GM18907 (cell line): ENCODE measurements around the gene BRS3.
A peak's percentile ranks its signal among the peaks of the same experiment; 100 is the strongest.

Source experiments
- ATAC-seq: cut with Tn5 transposase; IDR thresholded peaks from one replicate; pipeline ENCODE4 v1.9.1; 2021; ENCODE audit warnings: mild to moderate bottlenecking, moderate library complexity; ENCODE audit not compliant: unreplicated experiment

Gene BRS3

DNA sequence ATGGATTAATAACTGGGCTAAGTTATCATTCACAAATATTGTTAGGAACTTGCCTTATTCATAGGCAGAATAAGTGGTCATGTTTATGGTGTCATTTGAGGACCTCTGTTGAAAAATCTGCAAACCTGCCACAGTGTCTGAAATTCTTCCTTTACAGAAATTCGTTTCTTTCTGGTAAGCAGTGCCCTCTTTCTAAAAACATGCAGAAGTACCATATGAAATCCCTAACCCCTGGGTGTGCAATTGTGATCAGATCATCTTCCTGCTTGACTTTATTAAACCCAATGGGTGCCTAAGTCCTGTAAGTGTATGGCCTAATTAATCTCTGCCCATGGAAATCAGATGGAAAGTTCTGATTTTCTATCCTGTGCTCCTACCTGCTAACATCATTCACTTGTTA is 5.3 kb downstream of the BRS3 start:
- no peak for ATAC-seq

GRCh38 chrX:136495043-136495442 is 7.3 kb downstream of the BRS3 start:
- ATAC-seq = no peak

- ATAC-seq = no peak
These were observed 8.5 kb downstream of the BRS3 start for GRCh38 chrX:136496186-136496763.

- ATAC-seq = peak; percentile 84
These were observed 9.2 kb downstream of the BRS3 start for GRCh38 chrX:136496764-136497555.

DNA sequence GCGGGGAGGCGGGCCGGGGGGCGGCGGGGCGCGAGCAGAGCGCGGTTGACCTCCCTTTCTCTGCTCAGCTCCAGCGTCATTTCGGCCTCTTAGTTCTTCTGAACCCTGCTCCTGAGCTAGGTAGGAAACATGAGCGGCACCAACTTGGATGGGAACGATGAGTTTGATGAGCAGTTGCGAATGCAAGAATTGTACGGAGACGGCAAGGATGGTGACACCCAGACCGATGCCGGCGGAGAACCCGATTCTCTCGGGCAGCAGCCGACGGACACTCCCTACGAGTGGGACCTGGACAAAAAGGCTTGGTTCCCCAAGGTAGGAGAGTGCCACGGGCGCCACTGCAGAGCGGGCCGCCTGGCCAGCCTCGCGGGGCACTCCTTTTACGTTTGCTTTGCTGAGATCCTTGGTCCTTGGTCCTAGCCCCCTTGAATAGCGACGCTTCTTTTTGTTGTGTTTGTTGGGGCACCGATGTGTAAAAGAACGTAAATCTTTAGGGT is 9.9 kb downstream of the BRS3 start, which contains the start of gene HTATSF1:
Gene HTATSF1 (plus strand): TSS at position 37 of the 497 bp plus-strand sequence. CDS start 93 bp downstream, at position 130.
- peak; percentile 27 for ATAC-seq

DNA sequence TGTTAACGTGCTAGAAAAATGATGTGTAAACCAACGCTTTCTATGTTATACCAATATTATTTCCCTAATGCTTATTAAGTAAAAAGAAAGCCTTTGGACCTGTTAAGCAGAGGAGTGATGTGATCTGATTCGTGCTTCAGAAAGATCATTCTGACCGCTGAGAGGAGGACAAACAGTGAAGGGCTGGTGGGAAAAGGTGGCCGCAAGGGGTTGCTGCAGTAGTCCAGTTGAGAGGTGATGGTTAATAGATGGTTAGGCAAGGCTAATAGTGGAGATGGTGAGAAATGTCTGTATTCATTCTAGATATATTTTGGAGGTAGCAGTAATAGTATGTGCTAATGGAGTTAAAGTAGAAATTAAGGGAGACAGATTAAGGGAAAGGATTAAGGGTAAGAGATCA is 31.3 kb downstream of the BRS3 start:
- no peak for ATAC-seq

- no peak for ATAC-seq
These were observed 36.0 kb downstream of the BRS3 start for GRCh38 chrX:136523770-136524169.

DNA sequence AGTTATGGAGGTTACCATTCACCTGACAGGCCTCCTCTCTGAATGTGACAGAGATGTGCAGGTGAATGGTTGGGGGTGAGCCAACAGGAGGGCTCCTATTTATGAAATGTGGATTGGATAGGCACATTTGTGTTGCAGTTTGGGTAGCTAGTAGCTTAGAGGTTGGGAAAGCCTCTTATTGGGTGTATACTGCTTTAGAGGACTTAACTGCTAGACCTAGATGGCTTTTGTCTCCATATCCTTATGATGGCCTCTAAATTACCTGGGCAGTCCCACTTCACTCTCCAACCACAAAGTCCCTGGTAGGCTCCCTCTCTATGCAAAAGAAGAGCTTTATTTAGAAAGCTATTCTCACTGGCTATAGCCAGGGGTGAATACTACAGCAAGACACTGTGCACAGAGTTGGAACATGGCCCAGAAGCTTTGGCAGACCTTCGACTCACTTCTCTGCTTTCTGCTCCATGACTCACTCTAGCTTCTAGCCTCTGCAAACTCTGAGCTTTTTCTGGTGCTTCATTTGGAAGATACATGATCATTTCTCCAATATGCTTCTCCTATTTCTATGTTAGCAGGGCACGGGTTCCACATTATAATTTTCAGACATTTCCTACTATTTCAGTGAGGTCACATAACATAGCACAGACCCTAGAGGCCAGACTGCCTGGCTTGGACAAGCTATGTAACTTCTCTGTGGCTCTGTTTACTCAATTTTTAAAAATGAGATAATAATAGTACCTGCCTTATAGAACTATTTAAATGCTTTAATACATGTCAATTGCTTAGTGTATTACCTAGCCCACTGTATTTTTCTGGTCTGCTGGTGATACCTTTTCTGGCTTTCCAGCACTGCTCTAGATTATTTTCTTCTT is 38.2 kb downstream of the BRS3 start:
- no peak for ATAC-seq

DNA sequence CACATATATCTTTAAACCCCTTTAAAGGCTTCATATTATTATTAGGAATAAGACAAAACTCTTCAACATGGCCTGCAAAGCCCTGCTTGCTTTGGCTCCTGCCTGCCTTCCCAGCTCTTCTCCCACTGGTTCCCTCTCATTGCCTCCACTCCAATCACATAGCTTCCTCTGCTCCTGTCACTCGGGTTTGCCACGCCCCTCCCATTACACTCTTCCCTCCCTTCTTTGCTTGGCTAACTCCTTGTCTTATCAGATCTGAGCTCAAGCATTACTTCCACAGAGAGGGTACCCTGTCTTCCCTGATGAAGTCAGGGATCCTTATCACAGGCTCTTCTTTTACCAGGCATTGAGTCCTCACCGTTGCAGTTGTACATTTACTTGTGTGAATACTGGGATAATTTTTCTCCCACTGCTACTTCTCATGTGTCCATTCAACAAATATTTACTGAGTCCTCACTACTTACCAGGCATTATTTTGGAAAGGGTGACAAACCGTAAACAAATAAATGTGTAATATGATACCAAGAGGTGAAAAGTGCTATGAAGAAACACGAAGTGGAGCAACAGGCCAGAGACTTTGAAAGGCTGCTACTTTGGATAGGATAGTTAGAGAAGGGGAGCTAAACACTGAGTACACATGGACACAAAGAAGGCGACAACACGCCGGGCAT is 41.0 kb downstream of the BRS3 start:
- ATAC-seq = no peak

DNA sequence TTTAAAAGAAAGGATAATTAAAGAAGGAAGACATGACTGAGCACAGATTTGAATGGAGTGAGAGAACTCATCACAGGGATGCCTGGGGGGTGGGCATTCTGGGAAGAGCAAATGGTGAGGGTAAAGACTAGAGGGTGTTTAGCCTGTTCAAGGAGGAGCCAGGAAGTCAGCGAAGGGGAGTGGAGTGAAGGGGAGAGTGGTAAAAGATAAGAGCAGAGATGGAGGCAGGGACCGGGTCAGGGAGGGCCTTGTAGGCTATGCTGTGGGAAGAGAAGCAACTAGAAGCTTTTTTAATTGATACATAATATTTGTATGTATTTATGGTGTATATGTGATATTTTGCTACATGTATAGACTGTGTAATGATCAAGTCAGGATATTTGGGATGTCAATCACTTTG is 42.0 kb downstream of the BRS3 start:
- no peak for ATAC-seq

DNA sequence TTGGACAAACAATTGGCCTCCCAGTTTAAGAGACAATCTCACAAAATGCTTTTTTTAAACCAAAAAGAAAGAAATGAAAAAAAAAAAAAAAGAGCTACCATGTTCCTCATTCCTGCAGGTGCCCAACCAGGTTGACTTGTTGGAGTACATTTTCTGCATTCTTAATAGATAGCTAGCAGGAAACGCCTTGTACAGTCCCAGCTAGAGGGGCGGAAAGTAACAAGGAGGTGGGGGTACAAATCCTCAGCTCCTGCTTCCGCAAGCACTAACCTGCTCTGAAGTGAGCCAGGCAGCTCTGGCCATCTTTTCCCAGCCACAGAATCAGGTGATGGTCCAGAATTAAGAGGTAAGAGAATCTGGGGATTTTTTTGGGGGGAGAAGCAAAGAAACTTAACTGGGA is 44.2 kb downstream of the BRS3 start, which contains the start of gene VGLL1:
Gene VGLL1 (plus strand): TSS at position 265 of the 400 bp plus-strand sequence. CDS start 3,806 bp downstream, outside the sequence.
- ATAC-seq = no peak

DNA sequence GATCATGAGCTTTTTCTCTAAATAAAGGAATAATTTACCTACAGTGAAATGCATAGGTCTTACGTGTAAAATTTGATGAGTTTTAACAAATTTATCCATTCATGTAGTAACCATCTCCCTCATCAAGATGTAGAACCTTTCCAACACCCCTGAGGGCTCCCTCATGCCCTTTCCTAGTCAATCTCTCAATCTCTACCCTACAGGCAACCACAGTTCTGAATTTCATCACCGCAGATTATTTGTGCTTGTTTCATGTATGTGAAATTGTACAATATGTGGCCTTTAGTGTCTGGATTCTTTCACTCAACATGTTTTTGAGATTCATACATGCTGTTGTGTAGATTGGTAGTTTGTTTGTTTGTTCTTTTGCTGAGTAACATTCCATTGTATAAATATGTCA is 46.4 kb downstream of the BRS3 start:
- ATAC-seq = no peak

DNA sequence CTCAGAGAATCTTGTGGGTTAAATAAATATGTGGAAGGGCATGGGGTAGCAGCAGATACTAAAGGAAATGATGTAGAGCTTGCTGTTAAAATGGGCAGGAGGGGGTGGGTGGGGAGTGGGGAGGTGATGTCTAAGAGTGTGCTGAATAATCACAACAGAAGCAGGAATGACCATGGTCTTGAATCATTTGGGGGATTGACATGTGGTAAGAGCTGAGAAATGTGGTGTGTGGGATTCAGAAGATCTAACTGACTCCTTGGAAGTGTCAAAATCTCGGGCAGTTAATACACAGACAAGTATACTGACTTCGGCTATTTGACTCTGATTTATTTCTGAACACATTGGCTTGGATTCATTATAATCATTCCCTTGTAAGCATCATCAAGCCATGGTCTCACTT is 51.1 kb downstream of the BRS3 start:
- ATAC-seq = no peak

DNA sequence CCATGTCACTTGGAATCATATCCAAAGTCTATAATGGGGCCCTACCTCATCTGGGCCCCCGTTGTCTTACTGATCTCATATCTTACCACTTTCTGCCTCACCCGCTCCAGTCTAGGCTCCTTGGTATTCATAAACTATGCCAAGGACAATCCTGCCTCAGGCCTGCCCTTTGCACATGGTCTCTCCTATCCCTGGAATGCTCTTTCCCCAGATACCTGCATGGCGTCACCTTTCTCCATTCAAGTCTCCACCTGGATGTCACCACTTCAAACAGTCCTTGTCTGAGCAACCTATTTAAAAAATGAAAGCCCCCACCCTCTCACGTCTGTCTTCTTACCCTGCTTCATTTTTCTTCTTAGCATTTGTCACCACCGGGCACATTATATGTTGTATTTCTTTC is 52.5 kb downstream of the BRS3 start:
- no peak for ATAC-seq

GRCh38 chrX:136541294-136541693 is 53.5 kb downstream of the BRS3 start:
- no peak for ATAC-seq

DNA sequence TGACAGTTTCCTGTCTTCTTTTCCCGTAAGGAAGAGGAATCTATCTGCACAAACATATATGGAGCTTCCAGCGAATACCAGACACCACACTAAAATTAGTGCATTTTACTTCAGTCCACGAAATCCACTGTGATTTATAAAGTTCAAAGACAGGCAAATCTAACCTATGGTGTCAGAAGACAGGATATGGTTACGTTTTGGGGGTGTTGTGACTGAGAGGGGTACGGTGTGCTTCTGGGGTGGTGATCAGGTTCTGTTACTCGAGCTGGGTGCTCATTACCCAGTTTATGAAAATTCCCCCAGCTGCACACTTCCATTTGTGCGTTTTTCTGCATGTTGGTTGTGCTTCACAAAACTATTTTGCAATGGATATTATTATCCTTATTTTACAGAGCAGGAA is 54.5 kb downstream of the BRS3 start:
- ATAC-seq = no peak
